Thyroid gland (tissue), 4 donors: Measurements from ENCODE around the gene ADAM12.

ENCODE experiments used
- POLR2A ChIP-seq, 2 donors: fragments of 450-650 bp; IDR thresholded peaks; one replicate each; pipeline ENCODE4 v1.6.1; 2017; ENCODE audit warnings: antibody characterized with exemption in 2 of 2, mild to moderate bottlenecking in 2 of 2, moderate library complexity in 1 of 2
- TF ChIP-seq, protein P1 (sequence below), 6 experiments: fragments of 200-600 bp in 3 of 6; fragments of 450-650 bp in 3 of 6; sonication (generic) in 3 of 6; IDR thresholded peaks; one replicate each; pipeline ENCODE4 v1.5.1; 2016 to 2019; ENCODE audit warnings: antibody characterized with exemption in 6 of 6, mild to moderate bottlenecking in 2 of 6, inconsistent platforms in 1 of 6, moderate library complexity in 1 of 6

- TF ChIP-seq, protein P1, sequence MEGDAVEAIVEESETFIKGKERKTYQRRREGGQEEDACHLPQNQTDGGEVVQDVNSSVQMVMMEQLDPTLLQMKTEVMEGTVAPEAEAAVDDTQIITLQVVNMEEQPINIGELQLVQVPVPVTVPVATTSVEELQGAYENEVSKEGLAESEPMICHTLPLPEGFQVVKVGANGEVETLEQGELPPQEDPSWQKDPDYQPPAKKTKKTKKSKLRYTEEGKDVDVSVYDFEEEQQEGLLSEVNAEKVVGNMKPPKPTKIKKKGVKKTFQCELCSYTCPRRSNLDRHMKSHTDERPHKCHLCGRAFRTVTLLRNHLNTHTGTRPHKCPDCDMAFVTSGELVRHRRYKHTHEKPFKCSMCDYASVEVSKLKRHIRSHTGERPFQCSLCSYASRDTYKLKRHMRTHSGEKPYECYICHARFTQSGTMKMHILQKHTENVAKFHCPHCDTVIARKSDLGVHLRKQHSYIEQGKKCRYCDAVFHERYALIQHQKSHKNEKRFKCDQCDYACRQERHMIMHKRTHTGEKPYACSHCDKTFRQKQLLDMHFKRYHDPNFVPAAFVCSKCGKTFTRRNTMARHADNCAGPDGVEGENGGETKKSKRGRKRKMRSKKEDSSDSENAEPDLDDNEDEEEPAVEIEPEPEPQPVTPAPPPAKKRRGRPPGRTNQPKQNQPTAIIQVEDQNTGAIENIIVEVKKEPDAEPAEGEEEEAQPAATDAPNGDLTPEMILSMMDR (IDR thresholded peaks at IDR 0.05): no peak
- no peak for TF ChIP-seq POLR2A (IDR thresholded peaks at IDR 0.05)
Measured at GRCh38 chr10:126158133-126158892, 230.0 kb downstream of the ADAM12 start.
